ENCODE results near the gene PACS1.

The PACS1 gene

DNA sequence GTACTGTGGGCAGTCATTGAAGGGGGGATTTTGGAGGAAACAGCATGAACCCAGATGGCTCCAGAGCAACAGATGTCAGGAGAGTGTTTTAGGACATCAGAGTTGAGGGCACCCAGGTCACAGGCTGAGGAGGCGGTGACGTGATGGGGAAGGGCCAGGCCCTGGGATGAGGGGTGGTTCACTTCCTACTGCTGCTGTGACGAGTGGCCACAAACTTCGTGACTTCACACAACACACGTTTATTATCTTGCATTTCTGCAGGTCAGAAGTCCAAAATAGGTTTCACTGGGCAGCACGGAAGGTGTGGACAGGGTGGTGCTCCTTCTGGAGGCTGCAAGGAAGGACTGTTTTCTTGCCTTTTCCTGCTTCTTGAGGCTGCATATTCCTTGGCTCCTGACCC is 120.7 kb downstream of the PACS1 start:
- no peak for DNase-seq

DNA sequence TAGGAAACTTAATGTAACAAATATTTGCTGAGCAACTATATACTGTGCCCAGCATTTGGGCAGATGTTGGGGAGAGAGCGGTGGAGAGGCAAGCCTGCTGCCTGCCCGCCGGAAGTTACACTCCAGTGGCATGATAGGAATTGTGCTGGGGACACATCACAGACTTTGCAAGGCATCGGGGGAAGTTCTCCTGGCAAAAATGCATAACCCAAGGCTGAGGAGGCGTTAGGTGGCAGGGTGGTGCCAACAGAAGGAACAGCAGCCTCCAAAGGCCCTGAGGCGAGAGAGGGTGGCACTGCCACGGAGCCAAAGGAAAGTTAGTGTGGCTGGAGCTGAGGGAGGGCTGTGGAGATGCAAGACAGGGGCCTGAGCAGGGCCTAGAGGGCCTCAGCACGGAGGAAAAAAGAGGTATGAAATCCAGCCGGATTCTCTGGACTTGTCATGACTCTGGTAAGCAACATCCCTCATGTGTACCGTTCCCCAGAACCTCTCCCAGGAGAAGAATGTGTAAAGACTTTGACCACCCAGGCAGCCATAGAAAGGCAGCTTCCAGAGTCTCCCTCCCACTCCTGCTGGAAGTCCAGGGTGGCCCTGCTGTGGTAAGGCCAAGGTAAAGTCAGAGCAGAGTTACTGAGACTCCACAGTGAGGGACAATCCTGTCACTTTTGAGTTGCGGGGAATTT is 122.2 kb downstream of the PACS1 start:
- no peak for DNase-seq

- no peak for DNase-seq
These were observed 124.3 kb downstream of the PACS1 start for GRCh38 chr11:66194391-66194790.

- DNase-seq = no peak
These were observed 125.8 kb downstream of the PACS1 start for GRCh38 chr11:66195867-66196266.

DNA sequence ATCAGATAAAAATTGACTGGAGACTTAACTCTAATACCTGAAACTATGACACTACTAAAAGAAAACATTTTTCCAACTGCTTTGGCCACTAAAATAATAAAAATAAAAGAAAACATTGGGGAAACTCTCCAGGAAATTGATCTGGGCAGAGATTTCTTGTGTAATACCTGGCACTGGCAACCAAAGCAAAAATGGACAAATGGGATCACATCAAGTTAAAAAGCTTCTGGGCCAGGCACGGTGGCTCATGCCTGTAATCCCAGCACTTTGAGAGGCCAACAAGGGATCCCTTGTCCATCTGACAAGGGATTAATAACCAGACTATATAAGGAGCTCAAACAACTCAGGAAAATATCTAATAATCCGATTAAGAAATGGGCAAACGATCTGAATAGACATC is 133.8 kb downstream of the PACS1 start:
- DNase-seq = no peak

DNA sequence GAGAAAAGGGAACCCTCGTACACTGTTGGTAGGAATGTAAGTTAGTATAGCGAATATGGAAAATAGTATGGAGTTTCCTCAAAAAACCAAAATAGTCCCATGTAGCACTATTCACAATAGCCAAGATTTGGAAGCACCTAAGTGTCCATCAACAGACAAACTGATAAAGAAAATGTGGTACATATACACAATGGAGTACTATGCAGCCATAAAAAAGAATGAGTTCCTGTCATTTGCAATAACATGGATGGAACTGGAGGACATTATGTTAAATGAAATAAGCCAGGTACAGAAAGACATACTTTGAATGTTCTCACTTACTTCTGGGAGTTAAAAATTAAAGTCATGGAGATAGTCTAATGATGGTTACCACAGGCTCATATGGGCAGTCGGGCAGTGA is 134.3 kb downstream of the PACS1 start:
- no peak for DNase-seq

DNA sequence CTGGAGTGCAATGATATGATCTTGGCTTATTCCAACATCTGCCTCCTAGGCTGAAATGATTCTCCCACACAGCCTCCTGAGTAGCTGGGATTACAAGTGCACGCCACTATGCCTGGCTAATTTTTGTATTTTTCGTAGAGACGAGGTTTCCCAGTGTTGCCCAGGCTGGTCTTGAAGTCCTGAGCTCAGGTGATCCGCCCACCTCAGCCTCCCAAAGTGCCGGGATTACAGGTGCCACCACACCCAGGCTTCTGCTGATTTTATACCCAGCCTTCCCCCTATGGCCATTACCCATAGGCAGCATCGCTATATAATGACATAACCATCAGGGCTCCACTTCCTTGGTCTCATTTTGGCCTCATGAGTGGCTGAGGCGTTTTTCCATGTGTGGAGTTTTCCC is 137.7 kb downstream of the PACS1 start:
- DNase-seq = no peak

DNA sequence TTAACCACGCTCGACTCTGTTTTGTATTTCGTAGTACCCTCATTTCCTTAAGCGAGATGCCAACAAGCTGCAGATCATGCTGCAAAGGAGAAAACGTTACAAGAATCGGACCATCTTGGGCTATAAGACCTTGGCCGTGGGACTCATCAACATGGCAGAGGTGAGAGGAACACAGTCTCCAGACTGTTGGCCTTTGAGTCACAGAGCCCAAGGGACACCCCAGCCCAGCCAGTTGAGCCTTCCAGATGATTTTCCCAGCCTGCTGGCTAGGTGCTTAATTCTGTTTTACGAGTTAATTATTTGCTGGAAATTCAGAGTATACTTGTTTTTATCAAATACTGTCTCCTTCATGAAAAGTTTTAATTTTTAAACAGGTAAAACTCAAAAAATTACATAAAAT is 141.0 kb downstream of the PACS1 start:
- DNase-seq = no peak

DNA sequence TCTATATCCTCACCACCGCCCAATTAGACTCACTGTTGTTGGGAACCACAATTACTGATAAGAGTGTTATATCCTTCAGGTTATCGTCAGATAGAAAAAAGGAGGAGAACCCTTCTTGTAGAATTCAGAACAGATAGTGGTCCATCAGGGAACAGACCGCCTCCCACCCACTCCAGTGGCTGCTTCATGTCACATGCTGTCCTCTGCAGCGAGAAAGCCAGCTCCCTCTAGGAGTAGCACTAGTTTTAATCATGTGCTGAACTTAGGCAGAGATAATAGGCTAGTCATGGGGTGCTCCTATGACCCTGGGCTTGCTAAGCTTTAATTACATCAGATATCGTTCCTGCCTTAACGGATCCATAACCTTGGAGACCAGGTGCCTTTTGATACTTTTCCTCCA is 146.8 kb downstream of the PACS1 start:
- DNase-seq = no peak

DNA sequence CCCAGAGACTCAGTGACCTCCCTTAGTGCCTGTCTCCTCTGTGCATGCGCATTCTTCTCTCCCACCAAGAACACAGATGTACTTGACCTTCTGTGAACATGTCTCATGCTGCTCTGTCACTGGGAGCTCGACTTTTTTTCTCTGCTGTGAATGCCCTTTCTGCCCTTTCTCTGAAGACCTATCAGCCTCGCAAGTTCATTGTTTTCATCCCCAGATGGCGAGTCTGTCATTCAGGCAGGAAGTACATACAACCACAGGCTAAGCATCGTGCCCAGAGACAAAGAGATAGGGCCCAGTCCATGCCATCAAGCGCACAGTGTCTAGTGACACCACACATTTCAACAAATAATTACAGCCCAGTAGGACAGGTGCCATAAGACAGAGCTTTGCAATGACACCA is 148.0 kb downstream of the PACS1 start:
- no peak for DNase-seq

GRCh38 chr11:66218846-66219620 is 149.0 kb downstream of the PACS1 start:
- no peak for DNase-seq

GRCh38 chr11:66219846-66220565 is 149.9 kb downstream of the PACS1 start:
- DNase-seq = peak; percentile 11

DNA sequence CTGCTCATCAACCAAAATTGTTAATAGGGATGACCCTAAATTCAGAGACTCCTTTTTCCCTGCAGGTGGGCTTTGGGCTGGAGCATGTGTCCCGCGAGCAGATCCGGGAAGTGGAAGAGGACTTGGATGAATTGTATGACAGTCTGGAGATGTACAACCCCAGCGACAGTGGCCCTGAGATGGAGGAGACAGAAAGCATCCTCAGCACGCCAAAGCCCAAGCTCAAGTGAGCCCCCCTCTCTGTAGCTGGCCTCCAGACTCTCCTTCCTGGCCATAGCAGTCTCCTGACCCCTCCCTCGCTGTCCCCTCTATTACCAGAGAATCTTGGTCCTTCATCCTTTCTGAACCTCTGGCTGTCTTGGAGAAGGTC is 150.5 kb downstream of the PACS1 start:
- peak; percentile 8 for DNase-seq

DNA sequence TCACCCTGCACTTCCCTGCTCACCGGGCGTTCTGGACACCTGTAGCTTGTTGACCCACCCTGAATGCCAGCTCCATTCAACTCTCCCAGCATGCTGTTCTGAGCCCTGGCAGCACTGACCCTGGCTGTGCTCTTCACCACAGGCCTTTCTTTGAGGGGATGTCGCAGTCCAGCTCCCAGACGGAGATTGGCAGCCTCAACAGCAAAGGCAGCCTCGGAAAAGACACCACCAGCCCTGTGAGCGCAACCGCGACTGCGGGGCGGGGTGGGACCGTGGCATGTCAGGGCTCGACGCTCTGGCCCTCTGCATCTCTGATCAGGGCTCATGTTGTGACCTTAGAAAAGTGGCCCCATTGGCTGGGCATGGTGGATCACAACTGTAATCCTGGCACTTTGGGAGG is 150.9 kb downstream of the PACS1 start:
- no peak for DNase-seq

GRCh38 chr11:66221726-66222236 is 151.7 kb downstream of the PACS1 start:
- DNase-seq = no peak

DNA sequence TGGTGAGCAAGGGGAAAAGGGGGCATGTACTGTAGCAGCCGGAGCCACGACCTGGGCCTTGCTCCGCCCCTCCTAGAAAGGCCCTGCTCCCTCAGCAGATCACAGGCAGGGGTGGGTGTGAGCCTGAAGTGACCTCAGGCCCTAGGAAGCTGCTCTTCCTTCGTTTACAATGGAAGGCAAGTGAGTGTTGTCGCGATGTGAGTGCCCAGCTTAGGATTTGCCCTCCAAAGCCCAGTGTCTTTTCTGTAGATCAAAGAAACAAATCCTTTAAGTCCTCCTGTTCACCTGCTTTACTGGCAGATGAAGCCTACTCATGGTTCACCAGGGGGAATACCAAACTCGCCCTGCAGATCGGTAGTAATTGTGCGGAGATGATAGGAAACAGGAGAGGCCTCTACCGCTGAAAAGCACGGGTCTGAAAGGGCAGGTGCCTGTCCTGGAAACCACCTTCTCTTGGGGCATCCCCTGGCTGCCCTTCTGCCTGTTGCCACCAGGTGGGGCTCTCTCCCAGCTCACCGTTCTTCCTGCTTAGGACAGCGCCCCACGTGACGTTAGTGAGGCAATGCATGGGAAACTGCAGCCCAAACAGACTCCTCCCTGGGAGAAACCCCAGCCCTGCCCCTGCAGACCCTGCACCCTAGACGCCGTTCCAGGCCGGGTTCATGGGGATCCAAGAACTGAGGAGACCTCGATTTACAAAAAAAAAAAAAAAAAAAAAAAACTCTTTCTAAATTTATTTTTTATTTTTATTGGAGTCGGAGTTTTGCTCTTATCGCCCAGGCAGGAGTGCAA is 152.5 kb downstream of the PACS1 start:
- DNase-seq = peak; percentile 93

DNA sequence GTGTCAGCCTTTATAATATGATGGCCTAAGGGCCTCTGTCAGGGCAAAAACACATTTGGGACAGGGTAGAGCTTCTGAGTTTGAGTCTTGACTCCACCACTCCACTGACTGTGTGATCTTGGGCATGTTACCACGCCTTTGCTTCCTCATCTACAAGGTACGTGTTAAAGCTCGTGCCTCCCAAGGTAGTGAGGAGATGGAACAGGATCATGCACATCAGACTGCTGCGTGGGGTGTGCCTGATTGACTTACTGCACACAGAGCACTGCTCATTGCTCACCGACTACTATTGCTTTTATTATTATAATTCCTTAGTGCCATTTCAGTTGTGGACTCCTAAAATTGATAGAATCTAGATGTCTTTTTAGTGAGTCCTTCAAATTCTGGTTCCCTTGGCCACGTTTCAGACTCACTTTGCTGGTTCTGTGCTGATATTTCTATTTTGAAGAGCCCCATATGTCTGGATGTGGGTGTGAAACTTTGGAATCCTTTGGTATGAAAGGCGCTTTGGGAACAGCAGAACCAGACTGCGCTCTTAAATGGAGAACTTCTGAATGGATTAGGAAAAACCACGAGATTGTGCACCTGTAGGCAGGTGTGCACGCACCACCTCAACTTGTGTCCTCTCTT is 154.3 kb downstream of the PACS1 start:
- DNase-seq = no peak

- no peak for DNase-seq
These were observed 155.0 kb downstream of the PACS1 start for GRCh38 chr11:66225066-66225465.

- no peak for DNase-seq
These were observed 156.0 kb downstream of the PACS1 start for GRCh38 chr11:66226101-66226500.

GRCh38 chr11:66227700-66228099 is 157.6 kb downstream of the PACS1 start:
- DNase-seq = no peak

GRCh38 chr11:66228521-66228920 is 158.4 kb downstream of the PACS1 start:
- DNase-seq = no peak

- DNase-seq = no peak
These were observed 160.1 kb downstream of the PACS1 start for GRCh38 chr11:66230156-66230555.

GRCh38 chr11:66230978-66231377 is 160.9 kb downstream of the PACS1 start:
- no peak for DNase-seq
